ENCODE results near the gene TTC23L.

DNA sequence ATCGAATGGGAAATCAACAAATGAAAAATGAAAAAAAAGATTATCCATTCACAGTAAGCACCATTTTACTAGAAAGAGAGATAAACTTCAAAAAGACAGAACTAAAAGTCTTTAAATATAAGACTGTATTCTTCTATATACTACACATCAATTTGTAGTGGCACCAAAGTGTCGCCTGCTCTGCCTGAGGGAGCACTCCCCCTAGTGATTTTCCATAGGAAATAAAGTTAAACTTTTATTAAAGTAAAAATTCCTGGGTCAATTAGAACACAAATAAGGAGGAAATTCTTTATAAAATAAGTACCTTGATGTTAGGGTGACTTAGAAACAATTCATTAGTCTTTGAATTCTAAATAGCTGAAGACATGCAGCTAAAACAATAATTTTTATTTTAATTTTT is 66.6 kb downstream of the TTC23L start:
- no peak for TF ChIP-seq EZH2 (IDR thresholded peaks at IDR 0.05; ENCODE audit: low read length, missing control alignments)
- TF ChIP-seq, protein P1, sequence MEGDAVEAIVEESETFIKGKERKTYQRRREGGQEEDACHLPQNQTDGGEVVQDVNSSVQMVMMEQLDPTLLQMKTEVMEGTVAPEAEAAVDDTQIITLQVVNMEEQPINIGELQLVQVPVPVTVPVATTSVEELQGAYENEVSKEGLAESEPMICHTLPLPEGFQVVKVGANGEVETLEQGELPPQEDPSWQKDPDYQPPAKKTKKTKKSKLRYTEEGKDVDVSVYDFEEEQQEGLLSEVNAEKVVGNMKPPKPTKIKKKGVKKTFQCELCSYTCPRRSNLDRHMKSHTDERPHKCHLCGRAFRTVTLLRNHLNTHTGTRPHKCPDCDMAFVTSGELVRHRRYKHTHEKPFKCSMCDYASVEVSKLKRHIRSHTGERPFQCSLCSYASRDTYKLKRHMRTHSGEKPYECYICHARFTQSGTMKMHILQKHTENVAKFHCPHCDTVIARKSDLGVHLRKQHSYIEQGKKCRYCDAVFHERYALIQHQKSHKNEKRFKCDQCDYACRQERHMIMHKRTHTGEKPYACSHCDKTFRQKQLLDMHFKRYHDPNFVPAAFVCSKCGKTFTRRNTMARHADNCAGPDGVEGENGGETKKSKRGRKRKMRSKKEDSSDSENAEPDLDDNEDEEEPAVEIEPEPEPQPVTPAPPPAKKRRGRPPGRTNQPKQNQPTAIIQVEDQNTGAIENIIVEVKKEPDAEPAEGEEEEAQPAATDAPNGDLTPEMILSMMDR (conservative IDR thresholded peaks at IDR 0.05 in 1 of 2, IDR thresholded peaks at IDR 0.05 in 1 of 2; ENCODE audit: low read depth in 1 of 2, low read length in 2 of 2): peak; percentile 50 to 56
